Midbrain (tissue), 1 donor: ENCODE results near the gene PTMS.

Experiments used
- DNase-seq: peaks from one replicate; lab custom pipeline; 2025; lab: John Stamatoyannopoulos, UW

Gene PTMS

DNA sequence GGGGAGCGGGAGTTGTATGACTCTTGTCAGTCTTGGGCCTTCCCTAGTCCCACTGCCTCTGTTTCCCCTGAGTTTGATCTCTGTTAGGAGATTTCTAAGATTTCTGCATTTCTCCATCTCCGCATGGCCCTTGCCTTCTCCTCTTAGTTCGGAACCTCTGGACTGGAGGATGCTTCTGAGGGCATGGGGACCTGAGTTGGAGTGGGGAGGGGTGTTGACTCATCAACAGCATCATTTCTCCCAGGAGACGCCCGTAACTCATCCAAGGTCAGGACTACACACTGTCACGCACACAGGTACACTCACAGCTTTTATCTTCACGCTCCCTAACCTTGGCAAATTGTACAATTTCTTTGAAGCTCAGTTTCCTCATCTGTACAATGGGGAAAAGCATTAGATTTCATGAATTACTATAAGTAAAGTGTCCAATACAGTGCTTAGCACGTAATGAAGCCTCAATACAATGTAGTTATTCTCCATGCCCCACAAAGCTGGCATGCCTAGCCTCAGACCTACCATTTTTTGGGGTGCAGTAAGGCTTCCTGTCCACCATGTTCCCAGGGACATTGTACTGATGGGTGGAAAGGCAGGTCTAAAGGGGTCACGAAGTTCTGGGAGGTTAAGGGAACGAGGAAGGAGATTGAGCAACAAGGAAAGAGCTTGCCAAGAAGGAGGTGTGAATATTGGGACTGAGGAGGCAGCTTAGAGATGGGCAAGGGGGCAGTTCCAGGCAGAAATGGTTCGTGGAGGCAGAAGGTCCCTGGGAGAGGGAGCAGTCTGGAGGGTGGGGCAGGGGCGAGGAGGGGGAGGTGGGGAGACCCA is 5.6 kb downstream of the PTMS start:
- DNase-seq: no peak

DNA sequence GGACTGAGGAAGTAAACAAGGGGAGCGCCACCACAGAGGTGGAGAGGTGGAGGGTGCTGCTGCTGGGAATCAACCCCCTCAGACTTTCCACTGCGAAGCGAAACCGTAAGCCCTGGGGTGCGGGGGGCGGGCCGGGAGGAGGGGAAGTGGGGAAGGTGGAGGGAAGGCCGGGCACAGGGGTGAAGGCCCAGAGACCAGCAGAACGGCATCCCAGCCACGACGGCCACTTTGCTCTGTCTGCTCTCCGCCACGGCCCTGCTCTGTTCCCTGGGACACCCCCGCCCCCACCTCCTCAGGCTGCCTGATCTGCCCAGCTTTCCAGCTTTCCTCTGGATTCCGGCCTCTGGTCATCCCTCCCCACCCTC is 6.2 kb downstream of the PTMS start, which contains the start of gene LAG3:
Gene LAG3 (plus strand): TSS at position 190 of the 365 bp plus-strand sequence. CDS start 333 bp downstream, outside the sequence.
- no peak for DNase-seq

DNA sequence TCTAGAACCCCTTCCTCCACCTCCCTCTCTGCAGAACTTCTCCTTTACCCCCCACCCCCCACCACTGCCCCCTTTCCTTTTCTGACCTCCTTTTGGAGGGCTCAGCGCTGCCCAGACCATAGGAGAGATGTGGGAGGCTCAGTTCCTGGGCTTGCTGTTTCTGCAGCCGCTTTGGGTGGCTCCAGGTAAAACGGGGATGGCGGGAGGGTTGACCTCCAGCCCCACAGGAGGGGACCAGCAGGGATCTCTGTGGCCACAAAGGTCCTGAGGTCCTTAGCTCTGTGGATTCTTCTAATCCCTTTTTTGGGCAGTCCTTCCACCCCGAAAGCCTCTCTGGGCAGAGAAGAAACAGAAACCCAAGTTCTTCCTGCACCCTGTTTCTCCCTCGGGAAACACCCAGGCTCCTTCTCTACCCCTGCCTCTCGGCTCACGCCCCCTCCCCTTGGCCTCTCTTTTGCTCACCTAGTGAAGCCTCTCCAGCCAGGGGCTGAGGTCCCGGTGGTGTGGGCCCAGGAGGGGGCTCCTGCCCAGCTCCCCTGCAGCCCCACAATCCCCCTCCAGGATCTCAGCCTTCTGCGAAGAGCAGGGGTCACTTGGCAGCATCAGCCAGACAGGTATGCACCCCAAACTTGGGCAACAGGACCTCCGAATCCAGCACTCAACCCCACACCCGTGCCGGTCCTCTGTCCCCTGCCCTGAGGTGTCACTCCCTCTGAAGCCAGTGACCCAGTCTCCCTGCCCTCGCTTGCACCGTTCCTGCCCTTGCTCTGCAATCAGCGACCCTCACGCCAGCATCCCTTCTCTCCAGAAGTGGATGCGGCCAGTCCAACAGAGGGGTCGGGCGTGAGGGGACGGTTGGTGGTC is 6.8 kb downstream of the PTMS start:
- no peak for DNase-seq

DNA sequence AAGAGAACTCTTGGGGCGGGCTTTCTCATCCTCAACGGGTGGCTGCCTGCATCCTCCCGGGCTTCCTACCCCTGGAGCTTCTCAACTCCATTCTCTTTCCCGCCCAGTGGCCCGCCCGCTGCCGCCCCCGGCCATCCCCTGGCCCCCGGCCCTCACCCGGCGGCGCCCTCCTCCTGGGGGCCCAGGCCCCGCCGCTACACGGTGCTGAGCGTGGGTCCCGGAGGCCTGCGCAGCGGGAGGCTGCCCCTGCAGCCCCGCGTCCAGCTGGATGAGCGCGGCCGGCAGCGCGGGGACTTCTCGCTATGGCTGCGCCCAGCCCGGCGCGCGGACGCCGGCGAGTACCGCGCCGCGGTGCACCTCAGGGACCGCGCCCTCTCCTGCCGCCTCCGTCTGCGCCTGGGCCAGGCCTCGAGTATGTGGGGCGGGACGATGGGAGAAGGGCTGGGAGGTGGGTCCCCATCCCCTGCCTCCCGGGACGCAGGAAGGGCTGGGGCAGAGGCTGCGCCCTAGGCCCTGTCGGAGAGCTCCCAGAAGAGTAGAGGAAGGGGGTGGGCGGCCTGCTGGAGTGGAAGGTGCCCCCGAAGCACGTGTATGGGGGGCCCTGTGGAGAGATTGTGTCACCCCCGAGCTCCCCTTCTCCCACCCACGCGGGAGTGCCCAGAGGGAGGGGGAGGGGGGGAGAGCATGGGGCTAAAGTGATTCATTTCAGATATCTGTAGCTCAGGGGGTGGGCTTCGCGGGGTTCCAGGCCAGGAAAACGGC is 7.6 kb downstream of the PTMS start:
- no peak for DNase-seq

DNA sequence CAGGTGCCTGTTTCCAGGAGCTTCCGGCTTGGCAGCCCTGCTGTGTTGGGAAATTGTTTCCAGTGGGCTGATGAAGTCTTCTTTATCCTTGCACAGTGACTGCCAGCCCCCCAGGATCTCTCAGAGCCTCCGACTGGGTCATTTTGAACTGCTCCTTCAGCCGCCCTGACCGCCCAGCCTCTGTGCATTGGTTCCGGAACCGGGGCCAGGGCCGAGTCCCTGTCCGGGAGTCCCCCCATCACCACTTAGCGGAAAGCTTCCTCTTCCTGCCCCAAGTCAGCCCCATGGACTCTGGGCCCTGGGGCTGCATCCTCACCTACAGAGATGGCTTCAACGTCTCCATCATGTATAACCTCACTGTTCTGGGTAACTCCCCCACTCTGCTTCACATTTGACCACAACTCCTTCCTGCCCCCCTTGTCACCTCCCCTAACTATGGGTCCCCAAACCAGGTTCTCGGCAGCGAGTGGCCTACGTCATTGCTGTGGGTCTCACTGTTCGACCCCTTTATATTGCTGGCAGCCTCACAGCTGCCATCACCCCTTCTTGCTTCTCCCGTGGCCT is 8.4 kb downstream of the PTMS start:
- DNase-seq: no peak

DNA sequence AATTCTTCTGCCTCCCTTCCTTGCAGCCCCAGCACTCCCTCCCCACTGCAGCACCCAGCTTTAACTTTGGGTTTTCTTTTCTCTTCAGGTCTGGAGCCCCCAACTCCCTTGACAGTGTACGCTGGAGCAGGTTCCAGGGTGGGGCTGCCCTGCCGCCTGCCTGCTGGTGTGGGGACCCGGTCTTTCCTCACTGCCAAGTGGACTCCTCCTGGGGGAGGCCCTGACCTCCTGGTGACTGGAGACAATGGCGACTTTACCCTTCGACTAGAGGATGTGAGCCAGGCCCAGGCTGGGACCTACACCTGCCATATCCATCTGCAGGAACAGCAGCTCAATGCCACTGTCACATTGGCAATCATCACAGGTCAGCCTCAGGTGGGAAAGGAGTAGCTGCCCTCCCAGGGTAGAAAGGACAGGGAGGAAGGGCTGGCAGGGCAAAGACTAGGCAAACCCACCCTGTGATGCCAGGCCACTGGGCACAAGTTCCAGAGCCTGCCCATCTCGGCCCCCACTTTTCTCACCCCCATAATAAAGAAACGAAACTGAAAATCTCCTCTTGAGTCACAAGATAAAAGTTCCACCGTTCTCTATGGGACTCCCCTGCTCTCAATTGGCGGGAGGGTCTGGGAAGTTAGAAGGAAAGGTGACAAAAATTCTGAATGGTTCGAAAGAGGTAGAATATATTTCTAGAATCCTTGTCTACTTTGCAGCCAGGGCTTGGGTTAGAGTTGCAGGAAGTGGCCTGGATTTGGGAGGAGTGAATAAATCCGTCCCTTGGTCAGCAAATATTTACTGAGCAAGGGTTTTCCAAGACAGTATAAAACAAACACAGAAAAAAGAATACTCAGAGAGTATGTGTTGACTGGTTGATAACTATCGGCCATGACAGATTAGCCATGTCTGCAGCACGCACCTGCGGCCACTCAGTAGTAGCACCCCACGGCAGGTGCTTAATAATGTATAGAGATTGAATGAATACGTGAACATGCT is 9.3 kb downstream of the PTMS start:
- DNase-seq: no peak

DNA sequence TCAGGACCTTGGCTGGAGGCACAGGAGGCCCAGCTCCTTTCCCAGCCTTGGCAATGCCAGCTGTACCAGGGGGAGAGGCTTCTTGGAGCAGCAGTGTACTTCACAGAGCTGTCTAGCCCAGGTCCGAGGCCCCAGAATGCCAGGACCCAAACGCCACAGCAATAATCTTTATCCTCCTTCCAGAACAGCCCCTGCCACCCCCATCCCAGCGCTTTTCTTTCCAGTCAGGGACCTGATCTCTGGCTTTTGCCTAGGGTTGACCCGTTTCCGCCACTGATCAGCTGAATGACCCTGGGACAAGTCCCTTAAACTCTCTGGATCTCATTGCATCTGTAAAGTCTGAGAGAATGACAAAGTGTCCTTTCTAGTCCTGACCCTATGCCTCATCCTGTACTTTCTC is 11.2 kb downstream of the PTMS start:
- no peak for DNase-seq

DNA sequence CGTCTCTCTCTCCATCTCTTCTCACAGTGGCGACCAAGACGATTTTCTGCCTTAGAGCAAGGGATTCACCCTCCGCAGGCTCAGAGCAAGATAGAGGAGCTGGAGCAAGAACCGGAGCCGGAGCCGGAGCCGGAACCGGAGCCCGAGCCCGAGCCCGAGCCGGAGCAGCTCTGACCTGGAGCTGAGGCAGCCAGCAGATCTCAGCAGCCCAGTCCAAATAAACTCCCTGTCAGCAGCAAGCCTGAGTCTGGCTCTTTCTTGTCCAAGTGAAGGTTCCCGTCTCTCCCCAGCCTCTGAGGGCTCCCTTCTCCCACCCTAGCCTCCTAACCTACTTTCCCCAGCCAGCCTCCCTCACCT is 12.0 kb downstream of the PTMS start:
- peak; percentile 23 for DNase-seq

DNA sequence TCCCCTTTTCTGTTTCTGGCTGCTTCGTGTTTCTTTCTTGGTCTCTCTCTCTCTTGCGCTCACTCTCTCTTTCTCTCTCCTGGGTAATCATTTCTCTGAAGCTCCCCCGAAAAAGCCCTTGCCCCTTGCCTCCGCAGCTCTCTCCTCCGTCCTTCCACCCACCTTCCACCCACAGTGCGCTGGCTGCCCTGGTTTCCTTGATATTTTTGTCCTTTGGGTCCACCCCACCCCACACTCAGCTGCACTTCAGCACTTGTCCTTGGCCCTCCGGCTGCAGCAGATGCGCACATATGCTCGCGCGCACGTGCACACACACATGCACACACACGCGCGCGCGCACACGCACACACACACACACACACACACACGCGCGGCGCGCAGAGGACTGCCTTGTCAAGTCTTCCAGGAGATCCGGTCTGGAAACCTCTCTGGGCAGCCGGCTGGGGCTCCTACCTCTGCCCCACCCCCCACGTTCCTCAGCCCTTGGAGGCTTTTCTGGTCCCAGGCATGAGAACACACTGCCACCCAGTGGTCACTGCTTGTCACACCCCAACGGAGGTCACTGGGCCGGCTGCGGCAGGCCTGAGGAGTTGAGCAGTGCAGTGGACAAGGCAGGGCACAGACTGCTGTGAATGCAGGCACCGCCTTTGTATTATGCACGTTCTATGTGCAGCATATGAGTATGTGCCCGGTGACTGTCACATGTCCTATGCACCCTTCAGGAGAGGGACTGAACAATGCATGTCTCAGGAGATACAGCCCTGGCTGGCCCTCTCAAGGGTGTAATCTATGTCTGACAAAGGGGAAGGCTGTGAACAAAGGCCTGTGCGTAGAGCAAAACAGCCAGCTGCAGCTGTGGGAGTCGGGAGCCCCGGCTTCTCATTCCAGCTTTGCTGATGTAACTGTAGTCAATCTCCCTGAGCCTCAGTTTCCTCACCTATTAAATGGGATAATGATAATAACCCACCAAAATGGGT is 12.7 kb downstream of the PTMS start:
- peak; percentile 91 for DNase-seq

DNA sequence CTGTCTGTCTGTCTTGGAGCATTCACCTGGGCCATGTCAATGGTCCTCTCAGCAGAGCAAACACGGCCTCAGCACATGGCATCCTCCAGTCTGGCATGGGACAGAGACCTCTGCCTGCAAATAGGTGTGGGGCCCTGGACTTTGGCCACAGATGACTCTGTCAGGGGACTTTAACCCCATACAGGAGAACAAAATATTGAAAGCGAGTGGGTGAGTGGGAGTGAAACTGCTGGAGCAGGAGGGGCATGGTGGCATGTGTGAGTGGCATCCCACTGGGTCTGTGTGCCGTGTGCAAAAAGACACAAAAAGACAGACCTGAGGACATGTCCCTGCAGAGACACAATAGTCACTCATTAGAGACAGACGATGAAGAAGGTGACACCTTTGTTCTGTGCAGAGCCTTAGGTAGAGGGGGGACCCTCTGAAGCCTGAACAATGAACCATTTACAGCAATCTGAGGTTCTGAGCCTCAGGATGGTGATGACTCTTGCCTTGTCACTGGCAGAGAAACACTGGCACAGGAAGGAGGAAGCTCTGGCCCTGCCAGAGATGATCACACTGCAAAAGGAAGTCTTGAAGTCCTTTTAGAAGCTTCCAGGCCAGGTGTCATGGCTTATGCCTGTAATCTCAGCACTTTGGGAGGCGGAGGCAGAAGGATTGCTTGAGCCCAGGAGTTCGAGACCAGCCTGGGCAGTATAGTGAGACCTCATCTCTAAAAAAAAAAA is 13.7 kb downstream of the PTMS start:
- DNase-seq: no peak

DNA sequence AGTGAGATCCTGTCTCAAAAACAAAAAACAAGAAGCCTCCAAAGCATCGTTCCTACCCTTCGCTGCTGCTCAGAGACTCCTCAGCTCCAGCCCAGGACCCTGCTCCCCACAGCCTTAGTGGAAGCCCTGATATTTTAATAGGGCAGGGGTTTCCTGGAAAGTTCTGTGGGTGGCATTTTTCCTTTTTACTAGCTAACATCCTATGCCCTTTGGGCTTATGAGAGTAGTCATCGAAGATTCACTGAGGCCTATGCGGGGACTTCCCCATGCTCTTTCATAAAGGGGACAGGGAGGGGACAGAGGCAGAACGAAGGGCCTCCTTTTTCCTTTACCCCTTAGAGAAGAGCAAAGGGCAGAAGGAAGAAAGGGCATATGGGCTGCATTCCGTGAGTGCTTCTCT is 14.4 kb downstream of the PTMS start:
- DNase-seq: no peak

DNA sequence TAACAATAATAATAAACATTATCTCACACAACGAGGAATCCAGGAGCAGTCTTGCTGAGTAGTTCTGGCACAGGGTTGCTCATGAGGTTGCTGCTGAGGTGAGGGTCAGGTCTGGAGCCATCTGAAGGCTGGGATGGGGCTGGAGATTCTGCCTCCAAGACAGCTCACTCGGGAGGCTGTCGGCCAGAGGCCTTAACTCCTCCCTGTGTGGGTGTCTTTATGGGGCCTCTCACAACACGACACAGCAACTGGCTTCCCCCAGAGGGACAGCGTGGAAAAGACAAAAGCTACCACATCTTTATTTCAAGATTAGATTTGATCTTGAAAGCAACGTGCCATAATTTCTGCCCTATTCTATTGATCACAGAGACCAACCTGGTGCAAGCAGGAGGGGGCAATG is 16.0 kb downstream of the PTMS start:
- no peak for DNase-seq

DNA sequence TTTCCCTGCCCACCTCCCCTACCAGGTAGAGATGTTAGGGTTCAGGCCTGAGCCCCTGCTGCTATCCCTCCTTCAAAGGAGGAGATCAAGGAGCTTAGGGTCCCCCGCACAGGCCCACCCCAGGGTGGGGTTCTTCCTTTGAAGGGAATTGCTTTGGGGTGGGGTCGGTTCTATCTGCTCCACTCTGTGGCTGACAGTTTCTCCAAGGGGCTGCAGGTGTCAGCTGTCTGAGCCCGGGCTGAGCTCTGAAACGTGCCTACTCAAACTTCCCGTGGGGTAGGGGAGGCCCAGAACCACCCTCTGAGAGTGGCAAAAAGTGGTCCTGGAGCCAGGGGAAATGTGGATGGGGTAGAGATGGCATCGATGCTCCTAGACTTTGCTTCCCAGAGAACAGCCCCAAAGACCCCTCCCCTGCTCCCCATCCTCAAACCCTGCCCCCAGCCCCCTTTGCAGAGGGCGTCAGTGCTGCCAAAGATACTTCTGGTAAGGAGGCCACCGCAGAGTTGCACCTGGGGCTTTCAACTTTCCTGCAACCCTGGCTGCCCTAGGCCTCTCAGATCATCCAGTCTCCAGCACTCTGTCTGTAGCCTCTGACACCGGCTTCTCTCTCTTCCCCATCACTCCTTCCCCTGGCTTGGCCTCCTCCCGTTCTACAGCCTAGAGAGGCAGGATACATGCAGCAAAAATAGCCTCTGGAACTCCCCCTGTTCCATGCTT is 16.8 kb downstream of the PTMS start:
- no peak for DNase-seq

DNA sequence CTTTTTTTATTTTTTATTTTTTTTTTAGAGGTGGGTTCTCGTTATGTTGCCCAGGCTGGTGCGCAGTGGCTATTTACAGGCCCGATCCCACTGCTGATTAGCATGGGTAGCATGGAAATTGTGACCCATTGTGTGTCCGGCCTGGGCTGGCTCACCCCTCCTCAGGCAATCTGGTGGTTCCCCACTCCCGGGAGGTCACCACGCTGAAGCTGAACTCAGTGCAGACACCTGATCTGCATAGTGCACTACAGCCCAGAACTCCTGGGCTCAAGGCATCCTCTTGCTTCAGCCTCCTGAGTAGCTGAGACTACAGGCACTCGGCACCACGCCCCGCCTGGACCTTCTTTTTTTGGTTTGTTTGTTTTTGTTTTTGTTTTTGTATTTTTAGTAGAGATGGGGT is 17.7 kb downstream of the PTMS start:
- no peak for DNase-seq

DNA sequence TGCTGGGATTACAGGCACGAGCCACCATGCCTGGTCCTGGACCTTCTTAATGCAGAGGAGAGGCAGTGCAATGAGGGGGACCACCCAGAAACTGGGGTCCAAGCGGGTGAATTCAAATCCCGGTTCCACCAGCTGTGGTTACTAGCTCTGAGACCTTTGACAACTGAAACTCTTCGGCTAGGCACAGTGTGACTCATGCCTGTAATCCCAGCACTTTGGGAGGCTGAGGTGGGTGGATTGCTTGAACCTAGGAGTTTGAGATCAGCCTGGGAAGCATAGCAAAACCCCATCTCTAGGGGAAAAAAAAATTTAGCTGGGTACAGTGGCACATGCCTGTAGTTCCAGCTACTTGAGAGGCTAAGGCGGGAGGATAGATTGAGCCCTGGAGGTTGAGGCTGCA is 18.1 kb downstream of the PTMS start:
- no peak for DNase-seq

DNA sequence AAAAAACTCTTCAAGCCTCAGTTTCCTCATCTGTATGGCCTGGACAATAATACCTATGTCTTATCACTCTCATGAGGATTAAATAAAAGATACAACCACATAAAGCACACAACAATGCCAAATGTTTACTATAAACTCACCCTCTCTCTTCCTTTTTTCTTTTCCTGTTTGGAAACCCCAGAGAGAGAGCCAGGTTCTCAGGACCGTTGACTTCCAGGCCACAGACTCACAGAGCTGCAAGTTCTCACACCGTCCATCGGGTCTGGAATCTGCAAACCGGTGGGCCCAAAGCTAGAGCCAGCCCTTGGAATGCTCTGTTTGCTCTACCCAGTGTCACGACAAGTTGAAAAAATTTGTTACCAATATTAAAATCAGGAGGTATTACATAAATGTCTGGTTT is 18.6 kb downstream of the PTMS start:
- DNase-seq: no peak

DNA sequence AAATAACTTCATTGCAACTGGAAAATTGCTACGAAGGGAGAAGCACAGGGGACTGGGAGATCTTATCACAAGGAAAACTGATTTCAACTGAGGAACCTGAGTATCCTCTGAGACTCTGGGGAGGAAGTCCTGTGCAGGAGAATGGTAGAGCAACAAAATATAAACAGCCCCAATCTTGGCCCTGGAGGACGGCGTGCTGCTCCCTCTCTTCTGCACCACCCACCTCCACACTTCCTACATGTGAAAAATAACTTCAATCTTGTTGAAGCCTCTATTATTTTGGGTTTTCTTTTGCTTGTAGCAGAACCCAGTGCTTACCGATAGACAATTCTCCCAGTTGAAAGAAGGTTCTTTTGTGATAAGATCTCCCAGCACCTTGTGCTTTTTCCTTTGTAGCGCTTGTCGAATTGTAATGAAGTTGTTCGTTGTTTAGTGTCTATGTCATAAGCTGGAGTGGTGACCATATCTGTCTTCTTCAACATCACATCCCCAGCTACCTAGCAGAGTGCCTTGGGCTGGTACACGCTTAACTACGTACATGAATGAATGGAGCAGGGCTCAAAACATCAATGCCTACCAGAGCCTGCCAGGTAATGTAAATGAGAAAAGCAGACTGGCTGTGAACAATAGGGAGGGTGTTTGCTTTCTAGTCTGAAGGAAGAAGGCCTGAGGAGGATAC is 20.4 kb downstream of the PTMS start:
- DNase-seq: no peak

DNA sequence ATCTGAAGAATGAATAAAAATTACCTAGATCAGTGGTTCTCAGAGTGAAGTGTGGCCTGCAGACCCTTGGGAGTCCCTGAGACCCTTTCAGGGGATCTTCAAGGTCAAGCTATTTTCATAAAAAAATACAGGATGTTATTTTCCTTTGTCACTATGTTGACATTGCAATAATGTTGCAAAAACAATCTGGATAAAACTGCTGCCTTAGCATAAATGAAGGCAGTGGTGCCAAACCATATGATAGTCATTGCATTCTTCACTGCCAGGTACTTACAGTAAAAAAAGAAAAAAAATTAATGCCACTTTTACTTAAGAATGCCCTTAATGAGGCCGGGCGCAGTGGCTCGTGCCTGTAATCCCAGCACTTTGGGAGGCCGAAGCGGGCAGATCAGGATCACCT is 21.1 kb downstream of the PTMS start:
- DNase-seq: no peak
